HG03139 (cell line): ENCODE results near the gene TMOD2.

ENCODE experiments used
- ATAC-seq: cut with Tn5 transposase; IDR thresholded peaks from one replicate; pipeline ENCODE4 v1.9.1; 2021; ENCODE audit not compliant: unreplicated experiment

TMOD2 gene

GRCh38 chr15:51750792-51751696 lies at the start of gene TMOD2:
TSS of gene TMOD2 (plus strand) at chr15:51751597. CDS start at chr15:51766442, 14,845 bp downstream.
- peak; percentile 70 for ATAC-seq

DNA sequence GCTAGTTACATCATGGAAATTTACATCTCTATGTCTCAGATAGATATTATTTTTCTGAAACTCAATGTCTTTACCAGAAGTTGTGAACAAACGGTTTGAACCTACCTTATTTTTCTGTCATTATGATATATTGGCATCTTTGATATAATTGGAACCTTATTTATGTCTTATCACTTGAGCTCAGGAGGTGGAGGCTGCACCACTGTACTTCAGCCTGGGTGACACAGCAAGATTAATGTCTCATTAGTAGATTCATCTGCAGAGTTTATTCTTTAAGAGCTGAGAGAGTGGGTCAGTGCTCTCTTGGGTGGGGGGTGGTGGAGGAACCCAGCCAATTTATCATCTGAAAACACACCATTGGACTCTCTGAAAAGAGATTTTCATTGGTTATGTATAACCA lies 48.7 kb upstream of the TMOD2 start:
- no peak for ATAC-seq

DNA sequence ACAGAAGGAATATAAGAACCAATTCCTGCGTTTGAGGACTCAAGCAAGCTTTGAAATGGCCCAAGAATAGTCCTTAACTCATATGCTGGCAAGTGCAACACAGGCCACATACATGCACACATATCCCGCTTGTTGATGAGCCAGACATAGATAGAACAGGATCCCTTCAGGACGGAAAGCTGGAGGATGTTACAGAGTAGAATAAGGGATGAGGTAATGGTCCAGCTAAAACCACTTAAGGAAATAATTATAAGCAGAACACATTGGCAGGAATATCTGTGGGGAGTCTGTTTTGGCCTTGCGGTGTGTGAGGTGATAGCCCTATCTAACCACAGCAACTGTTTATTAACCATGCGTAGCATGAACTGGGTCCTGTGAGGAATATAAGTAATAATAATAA lies 45.1 kb upstream of the TMOD2 start:
- ATAC-seq: no peak

DNA sequence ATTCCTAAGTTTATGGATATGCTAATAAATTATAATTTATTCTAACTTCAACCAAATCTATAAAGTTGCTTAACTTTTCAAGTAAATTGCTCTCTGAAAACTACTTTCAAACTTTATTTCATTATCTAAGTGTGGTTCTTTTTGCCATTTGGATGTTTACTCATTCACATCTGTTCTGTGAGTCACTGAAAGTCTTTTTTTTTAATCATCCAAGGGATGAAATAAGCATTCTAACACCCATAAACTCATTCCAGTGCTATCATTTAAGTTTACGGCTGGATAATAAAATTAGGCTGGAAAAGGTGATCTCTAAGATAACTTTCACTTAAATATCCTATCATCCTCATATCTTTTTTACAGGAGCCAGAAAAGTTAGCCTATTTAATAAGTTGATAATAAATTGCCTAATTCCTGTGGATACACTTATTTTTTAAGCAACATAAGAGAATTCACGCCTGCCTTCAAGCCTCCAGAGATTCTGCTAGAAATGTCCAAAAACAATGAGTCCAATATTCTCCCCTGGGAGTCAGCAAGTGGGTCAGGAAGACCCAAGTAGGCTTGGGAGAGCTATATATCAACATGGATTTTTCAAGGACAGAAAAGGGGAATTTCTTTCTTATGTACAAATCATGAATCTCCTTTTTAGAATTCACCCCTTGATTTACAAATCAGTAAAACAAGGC lies 44.3 kb upstream of the TMOD2 start:
- ATAC-seq: no peak

DNA sequence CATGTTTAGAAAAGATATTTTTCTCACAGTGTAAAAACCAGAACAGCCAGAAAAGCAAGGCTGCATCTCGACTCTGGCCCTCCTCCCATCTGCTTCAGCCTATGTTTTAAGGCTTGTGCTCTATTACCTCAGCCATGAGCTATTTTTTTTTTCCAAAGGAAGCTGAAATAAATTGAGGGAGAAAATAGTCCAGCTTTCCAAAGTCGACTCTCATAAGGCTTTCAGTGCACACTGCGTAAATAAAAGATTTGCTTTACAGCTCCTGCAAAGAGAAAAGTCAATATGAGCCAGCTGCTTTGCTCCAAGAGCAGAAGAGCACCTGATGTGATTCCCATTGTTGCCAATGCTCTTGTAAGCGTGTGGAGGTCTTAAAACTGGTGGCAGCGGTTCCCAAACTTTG lies 43.4 kb upstream of the TMOD2 start:
- ATAC-seq: no peak

- ATAC-seq: no peak
Measured at GRCh38 chr15:51709031-51709430, 42.4 kb upstream of the TMOD2 start.

- no peak for ATAC-seq
Measured at GRCh38 chr15:51714162-51714561, 37.2 kb upstream of the TMOD2 start.

DNA sequence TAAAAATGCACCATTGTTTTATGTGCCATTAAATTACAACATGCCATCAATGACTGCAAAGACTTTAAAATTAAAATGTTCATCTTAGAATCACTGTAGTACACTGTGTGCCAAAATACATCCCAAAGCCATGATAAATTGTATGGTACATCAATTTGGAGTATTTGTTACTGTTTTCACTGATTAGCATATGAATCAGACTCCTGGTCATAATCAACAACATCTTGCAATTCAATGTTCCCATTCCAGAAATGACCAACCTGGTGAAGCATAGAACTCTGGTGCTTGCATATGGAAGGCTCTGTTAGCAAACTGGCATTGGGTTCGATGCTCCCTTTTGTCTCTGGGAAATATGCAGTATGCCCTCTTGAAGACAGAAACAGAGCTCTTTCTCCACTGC lies 36.5 kb upstream of the TMOD2 start:
- ATAC-seq: no peak

DNA sequence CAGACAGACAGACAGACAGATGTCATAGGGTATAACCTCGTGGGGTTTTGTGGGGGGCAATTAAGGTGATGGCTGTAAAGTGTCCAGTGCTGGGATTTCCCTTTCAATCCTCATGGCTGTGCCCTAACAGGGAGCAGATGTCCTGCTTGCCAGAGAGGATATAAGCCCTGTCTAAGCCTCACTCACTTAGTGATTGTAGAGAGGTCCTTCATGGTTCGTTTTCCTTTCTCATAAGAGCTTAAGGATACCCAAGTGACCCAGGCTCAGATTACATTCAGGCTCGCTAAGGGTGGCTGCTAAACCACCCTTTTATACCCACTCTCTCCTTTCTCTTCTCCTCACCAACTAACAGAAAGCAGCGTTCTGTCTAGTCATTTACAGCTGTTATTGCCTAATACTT lies 33.2 kb upstream of the TMOD2 start:
- ATAC-seq: no peak

- ATAC-seq: no peak
Measured at GRCh38 chr15:51718746-51719145, 32.7 kb upstream of the TMOD2 start.

DNA sequence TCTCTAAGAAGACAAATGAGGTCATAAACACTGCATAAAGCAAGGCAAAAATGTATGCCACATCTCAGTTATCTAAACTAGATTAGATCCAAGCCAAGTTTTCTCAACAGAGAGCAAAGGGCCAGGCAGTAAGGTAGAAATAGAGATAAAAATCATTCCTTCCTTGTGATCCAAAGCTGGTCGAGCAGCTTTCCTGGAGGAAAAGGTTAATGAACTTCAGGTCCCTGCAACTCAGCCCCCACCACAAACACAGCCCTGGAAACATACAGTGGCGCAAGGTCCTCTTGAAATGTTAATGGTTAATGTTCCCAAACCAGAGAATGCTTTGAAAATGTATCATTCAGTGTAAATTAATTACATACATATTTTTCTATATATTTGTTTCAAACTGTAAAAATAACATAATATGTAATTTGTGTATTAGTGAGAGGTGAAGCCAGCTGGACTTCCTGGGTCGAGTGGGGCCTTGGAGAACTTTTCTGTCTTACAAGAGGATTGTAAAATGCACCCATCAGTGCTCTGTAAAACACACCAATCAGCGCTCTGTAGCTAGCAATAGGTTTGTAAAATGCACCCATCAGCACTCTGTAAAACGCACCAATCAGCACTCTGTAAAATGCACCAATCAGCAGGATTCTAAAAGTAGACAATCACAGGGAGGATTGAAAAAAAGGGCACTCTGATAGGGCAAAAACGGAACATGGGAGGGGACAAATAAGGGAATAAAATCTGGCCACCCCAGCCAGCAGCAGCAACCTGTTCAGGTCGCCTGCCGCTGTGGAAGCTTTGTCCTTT lies 31.0 kb upstream of the TMOD2 start:
- ATAC-seq: no peak

GRCh38 chr15:51721199-51721960 lies 30.0 kb upstream of the TMOD2 start:
- ATAC-seq: no peak

DNA sequence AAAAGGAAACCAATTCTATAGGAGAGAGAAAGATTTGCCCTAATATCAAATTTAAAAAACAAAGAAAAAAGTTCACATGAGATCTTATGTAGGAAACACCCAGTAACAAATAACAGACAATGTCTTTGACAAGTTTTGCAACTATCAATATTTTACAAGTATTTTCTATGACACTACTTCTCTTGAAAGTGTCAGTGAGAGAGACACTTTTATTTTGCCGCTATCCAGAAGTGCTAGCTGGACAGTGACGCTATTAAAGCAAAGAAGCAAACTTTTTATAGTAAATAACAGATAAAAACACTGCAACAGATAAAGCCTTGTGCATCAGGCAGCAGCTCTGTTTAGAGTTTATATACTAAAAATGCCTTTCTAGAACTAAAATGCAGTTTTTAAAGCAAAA lies 27.2 kb upstream of the TMOD2 start:
- no peak for ATAC-seq

- ATAC-seq: no peak
Measured at GRCh38 chr15:51724673-51725072, 26.7 kb upstream of the TMOD2 start.

- ATAC-seq: peak; percentile 80
Measured at GRCh38 chr15:51726302-51727073, 24.9 kb upstream of the TMOD2 start.

GRCh38 chr15:51727141-51727897 lies 24.1 kb upstream of the TMOD2 start:
- no peak for ATAC-seq

GRCh38 chr15:51731549-51732267 lies 19.7 kb upstream of the TMOD2 start:
- ATAC-seq: peak; percentile 44

DNA sequence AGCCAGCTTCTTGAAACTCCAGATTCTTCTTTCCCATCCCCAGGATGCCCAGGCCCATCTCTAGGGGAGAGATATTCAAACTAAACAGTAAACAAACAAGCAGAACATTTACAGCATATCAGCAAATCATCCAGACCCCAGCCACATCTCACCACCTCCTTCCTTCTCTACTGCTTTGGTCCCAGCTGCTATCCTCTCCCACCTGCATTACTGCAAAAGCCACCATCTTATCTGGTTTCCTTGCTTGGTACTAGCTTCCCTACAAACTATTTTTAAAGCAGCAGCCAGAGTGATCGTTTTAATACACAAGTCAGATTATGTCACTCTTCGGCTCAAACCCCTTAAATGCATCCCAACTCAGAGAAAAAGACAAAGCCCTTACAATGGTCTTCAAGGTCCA lies 18.8 kb upstream of the TMOD2 start:
- no peak for ATAC-seq
